ENCODE results near the gene ZSWIM2.
"Not testable (repeated sequence)": the region's sequence is repeated elsewhere in the genome, so short reads cannot be mapped to it uniquely, and the experiment has no call there.

Gene ZSWIM2

DNA sequence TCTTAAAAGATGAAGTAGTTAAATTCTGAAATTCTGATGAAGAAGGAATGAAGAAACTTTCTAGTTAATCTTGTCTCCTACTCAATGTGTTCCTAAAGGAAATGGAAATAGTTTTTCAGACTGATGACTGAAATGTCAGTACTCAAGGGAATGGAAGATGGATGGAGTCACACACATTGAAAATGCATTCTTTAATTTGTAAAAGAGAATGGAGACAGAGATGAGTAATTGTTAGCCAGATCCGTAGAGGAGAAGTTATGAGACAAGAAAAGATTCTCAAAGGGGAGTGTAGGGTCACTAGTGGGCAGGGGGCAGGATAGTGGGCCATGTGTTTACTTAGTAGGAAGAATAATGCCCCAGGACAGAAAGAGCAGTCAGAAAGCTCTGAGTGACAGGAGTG, 13.3 kb downstream of the ZSWIM2 start:
- DNase-seq, result no peak

DNA sequence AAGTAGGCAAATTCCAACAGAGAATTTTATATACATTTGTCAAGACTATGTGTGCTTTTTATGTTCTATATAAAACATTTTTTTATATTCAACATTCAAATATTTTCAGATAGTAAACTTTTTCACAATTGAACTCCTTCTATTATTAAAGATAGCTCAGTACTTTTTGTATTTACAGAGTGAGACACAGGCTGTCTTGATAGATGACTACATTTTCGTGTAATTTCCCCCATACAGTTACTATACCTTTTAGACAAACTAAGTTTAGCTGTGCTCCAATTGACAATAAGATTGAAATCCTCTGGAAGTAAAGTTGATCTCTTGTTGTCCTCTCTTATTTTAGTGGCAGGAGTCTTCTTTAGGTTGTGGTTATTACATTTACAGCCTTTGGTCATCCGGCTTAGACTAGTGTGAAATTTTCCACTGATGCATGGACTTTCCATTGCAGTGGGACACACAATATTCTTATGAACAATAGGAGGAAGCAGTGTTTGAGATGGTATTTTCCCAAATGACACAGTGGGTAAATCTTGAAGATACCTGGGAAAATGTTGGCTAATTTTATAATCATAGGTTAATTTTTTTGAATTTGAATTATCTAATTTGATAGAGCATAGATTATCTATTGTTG, 21.0 kb downstream of the ZSWIM2 start:
- DNase-seq, result no peak

DNA sequence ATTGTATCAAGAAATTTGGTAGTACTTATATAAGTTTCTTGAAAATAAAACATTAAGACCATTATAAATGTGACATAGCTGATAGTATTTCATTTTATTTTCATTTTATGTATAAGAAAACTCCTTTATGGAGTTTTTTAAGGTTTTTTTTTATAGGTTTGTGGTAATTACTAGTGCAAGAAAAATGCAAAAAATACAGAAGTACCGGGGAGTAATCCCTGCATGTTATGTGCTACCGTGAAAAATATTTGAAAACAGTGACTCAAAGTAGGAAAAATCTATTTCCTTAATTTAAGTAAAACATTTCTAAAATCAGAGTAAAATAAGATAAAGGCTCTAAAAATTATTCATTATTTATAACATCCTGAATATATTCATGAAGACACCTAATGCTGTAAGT, 21.6 kb downstream of the ZSWIM2 start:
- DNase-seq, result no peak

DNA sequence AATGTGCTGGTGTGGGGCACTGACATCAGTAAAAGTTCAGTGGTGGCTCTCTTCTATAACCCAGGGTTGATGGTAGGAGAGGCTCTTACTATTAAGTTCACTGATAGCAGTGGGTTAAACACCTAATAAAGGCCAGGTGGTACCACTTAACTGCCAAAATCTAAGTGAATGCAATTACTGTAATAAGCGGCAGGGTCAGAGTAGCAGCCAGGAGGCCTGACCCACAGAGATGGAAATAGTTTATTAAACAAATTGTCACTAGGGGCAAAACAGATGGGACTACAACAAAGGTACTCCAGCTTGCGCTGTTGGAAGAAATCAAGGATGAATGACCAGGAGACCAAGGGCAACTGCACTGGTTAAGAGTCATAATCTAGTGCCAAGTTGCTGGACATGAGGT, 26.6 kb downstream of the ZSWIM2 start:
- no peak for DNase-seq

DNA sequence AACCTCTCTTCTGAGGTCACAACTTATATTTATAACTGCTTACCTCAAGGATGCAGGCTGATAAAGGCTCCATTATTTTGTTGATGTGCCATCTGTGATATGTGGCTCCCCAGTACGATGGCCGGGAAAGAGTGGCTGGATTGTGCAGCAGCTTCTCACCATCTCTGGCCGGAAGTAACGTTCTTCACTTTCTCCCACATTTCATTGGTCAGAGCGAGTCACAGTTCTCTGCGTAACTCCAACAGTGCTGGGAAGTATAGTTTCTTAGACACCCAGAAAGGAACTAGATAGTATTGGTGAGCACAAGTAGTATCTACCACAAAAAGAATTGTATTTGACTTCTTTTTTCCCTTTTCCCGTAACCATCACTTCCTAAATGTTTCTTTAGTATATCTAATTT, 28.7 kb downstream of the ZSWIM2 start:
- DNase-seq, result no peak

DNA sequence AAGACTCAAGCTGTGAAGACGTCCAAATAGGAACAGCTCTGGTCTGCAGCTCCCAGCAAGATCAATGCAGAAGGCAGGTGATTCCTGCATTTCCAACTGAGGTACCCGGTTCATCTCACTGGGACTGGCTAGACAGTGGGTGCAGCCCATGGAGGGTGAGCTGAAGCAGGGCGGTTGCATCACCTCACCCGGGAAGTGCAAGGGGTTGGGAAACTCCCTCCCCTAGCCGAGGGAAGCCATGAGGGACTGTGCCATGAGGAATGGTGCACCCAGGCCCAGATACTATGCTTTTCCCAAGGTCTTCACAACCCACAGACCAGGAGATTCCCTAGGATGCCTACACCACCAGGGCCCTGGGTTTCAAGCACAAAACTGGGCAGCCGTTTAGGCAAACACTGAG, 37.2 kb downstream of the ZSWIM2 start:
- DNase-seq, result not testable (repeated sequence)

DNA sequence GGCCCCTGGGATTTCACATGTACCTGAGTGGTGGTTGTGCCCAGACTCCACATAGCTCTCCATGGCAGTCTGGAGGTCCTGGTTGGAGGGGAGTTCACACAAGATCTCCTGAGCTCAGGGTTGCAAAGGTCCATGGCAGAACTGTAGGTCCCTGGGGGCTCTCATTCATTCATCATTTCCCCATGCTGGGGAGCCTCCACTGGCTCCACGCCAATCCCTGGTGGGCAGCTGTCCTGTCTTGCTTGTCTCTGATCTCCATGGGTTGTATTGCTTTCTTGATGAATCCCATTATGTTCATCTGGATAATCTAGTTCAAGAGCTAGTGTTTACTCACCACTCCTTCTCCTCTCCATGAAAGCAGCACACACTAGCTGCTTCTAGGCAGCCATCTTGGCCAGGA, 42.4 kb downstream of the ZSWIM2 start:
- DNase-seq, result no peak

DNA sequence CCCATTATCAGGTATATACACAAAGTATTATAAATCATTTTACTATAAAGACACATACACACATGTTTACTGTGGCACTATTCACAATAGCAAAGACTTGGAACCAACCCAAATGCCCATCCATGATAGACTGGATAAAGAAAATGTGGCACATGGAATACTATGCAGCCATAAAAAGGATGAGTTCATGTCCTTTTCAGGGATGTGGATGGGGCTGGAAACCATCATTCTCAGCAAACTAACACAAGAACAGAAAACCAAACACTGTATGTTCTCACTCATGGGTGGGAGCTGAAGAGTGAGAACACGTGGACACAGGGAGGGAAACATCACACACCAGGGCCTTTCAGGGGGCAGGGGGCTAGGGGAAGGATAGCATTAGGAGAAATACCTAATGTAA, 50.4 kb downstream of the ZSWIM2 start:
- not testable (repeated sequence) for DNase-seq

DNA sequence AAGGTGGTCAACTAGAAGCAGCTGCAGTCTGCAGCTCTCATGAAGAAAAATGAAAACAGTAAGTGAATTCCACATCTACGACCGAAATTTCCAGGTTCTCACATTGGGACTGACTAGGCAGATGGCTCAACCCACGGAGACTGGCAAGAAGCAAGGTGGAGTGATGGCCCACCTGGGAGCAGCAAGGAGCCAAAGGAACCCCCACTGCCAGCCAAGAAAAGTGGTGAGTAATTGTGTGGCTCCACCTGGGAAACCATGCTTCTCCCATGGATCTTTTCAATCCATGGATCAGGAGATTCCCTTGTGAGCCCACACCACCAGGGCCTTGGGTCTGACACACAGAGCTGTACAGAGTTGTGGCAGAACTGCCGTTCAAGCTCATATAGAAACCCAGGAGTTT, 64.0 kb downstream of the ZSWIM2 start:
- DNase-seq, result no peak

DNA sequence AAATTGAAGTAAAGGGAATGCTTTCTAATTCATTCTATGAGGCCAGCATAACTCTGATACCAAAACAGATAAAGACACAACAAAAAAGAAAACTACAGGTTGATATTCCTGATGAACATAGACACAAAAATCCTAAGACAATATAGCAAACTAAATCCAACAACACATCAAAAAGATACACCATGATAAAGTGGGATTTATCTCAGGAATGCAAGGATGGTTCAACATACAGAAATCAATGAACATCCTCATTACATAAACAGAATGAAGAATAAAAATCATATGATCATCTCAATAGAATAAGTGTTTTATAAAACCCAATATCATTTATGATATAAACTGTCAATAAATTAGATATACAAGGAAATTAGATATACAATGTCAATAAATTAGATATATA, 65.7 kb downstream of the ZSWIM2 start:
- DNase-seq, result no peak

DNA sequence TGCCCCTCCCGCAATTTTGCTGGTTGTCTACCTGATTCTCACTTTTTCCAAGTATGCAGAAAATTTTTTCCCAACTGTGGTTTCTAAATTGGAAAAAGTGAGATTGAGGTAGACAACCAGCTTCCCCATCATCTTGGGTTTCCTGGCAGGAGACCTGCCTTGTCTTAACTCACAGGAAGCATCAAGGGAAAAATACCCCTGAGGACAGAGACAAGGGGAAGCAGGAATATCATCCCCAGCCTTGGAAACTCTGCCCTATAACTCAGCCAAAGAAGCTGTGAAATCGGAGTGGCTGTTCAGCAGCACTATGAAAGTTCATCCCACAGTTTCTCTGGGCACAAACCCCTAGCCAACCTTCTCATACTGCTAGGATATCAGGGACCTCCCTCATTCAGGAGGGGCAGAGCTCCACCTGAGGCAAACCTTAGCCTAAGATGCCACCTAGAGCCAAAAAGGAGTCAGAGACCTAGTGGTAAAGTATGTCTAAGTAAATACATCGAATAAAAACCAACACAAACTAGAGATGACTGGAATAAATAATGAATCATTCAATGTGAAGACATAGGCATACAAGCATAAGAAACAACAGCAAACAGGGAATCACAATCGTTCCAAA, 68.2 kb downstream of the ZSWIM2 start:
- no peak for DNase-seq
